ENCODE data around the gene THSD8.

GRCh38 chr19:12804051-12804450, 2.2 kb downstream of the THSD8 start:
- TF ChIP-seq, protein P1, sequence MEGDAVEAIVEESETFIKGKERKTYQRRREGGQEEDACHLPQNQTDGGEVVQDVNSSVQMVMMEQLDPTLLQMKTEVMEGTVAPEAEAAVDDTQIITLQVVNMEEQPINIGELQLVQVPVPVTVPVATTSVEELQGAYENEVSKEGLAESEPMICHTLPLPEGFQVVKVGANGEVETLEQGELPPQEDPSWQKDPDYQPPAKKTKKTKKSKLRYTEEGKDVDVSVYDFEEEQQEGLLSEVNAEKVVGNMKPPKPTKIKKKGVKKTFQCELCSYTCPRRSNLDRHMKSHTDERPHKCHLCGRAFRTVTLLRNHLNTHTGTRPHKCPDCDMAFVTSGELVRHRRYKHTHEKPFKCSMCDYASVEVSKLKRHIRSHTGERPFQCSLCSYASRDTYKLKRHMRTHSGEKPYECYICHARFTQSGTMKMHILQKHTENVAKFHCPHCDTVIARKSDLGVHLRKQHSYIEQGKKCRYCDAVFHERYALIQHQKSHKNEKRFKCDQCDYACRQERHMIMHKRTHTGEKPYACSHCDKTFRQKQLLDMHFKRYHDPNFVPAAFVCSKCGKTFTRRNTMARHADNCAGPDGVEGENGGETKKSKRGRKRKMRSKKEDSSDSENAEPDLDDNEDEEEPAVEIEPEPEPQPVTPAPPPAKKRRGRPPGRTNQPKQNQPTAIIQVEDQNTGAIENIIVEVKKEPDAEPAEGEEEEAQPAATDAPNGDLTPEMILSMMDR (IDR thresholded peaks at IDR 0.05), result no peak
- no peak for TF ChIP-seq POLR2A (IDR thresholded peaks at IDR 0.05)

Measured in vagina (tissue), 2 donors.